NB4 (cell line): ENCODE results near the gene CPNE4.

ENCODE experiments used
- MAX ChIP-seq: IDR thresholded peaks from 2 replicates; pipeline ENCODE4 v1.6.1; 2011; ENCODE audit warnings: low read depth, low read length
- POLR2A ChIP-seq: IDR thresholded peaks from 2 replicates; pipeline ENCODE4 v1.6.1; 2011; ENCODE audit warnings: mild to moderate bottlenecking; ENCODE audit not compliant: insufficient read length; ENCODE audit errors: extremely low read depth
- TF ChIP-seq, protein P1 (sequence below): IDR thresholded peaks from one replicate; pipeline ENCODE4 v1.5.1; 2012; ENCODE audit warnings: low read depth, low read length

DNA sequence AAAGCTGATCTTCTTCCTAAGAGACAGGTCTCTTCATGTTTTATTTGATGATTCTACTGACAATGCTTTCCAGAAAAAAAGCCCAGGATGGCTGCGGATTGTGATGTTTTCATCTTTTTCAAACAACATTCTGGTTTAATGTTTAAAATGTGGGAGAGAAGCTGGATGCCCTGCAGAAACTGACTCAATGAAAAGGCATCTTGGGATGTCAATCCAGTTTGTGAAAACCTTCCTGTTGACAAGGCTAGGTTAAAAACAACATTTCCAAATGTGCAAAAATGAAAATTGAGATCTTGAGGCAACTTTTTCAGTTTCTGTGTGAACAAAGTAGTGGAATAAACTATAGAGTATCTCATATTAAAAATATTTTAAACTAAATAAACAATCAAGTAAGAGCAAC, 376.0 kb downstream of the CPNE4 start:
- TF ChIP-seq, protein P1, sequence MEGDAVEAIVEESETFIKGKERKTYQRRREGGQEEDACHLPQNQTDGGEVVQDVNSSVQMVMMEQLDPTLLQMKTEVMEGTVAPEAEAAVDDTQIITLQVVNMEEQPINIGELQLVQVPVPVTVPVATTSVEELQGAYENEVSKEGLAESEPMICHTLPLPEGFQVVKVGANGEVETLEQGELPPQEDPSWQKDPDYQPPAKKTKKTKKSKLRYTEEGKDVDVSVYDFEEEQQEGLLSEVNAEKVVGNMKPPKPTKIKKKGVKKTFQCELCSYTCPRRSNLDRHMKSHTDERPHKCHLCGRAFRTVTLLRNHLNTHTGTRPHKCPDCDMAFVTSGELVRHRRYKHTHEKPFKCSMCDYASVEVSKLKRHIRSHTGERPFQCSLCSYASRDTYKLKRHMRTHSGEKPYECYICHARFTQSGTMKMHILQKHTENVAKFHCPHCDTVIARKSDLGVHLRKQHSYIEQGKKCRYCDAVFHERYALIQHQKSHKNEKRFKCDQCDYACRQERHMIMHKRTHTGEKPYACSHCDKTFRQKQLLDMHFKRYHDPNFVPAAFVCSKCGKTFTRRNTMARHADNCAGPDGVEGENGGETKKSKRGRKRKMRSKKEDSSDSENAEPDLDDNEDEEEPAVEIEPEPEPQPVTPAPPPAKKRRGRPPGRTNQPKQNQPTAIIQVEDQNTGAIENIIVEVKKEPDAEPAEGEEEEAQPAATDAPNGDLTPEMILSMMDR, result no peak
- TF ChIP-seq POLR2A, result no peak
- no peak for TF ChIP-seq MAX
